NCI-H446 treated with DMSO at 0.1 percent for 48 hours (cell line): ENCODE measurements around the gene SYTL2.
"Not testable (repeated sequence)": the region's sequence is repeated elsewhere in the genome, so short reads cannot be mapped to it uniquely, and the experiment has no call there.

Source experiments
- DNase-seq: peaks from one replicate; lab custom pipeline; 2025; lab: John Stamatoyannopoulos, UW

SYTL2 gene

DNA sequence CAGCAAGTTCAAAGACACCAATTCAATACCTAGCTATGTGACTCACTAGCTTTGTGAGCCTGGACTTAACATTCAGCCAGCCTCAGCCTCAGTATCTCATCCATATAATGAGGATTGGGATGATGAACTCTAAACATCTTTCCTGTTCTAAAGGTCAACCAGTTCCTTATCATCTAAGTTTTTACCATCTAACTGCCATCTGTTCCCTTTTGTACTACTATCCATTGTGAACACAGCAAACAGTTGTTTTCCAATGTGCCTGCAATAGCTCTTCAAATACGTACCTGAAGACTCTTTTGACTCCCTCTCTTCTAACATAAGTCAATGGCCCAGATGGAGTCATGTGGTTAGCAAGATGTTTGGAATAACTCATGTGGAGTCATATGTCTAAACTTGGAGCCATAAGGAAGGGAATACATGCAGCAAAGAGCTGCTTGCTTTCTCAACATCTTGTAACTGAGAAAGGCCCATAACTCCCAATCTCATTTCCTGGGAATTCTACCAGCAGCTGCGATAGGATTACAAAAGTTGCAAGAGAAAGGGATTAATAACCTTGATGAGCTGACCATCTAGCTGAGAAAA lies 19.4 kb downstream of the SYTL2 start:
- no peak for DNase-seq

- DNase-seq = no peak
Observed at GRCh38 chr11:85787809-85788760, 22.9 kb downstream of the SYTL2 start.

DNA sequence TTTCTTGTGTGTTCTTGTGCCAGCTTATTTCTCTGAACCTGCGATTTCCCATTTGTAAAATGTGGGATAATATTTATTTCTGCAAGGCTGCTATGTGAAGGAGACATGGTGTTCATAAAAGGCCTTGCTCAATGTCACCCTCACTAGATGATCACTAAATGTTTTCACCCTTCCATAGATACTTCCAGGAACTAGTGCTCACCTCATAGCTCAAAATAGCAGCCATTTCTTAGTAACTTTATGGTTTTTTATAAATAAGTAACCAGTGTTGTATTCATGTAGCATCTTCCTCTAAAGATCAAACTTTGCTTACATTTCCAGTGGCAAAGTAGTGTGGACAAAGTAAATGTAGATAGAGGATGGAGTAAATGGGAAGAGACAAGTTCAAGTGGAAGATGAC lies 23.8 kb downstream of the SYTL2 start:
- DNase-seq = no peak

DNA sequence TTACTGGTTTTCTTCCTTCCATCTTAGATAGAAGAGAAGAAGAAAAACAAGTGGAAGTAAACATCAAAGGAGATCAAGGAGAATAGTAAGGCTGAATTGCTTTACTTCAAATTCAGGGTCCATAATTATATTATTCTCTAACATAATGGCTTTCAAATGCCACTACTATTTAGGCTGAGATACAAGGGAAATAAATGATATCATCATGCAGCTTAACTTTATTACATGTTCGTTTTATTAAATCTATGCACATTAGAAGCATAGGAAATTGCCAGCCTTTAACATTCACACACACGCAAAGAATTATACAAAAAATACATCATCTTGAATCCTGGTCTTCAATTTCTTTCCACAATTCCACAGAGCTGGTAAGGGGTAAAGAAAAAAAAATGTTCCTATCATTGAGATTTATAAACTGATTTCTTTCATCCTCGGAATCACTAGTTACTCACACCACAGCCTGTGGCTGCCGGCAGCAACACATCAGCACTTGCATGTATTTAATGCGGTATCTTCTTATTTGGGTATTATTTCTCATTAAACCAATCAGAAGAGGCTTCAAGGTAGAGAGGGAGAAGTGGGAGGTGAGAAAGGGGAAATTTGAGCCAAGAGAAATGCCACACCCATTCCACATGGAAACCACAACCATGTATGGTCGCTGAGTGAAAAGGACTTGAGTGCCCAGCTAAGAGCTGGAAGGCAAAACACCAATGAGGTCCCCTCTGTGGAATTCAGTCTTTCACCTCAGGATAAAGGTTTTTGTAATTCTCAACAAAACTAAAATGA lies 26.3 kb downstream of the SYTL2 start:
- no peak for DNase-seq

DNA sequence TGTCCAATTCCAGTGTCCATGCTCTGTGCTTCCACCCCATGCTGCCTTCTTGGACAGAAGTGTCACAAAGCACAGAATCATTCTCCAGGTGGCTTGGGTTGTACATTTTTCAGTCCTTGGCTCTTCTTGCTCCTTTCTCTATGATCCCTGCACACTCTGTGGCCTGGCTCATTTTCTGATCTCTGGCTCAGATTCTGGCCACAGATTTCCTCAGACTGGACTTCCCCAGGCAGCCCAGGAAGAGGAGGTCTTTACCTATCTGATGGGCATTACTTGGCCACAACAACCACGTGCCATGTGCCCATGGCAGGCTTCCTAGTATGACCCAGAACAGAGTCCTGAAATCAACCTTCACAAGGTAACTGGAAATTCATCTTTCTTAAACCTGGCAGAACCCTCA lies 27.2 kb downstream of the SYTL2 start:
- DNase-seq = no peak

- DNase-seq = not testable (repeated sequence)
Observed at GRCh38 chr11:85780780-85781517, 30.0 kb downstream of the SYTL2 start.

GRCh38 chr11:85779956-85780640 lies 30.8 kb downstream of the SYTL2 start:
- DNase-seq = no peak

DNA sequence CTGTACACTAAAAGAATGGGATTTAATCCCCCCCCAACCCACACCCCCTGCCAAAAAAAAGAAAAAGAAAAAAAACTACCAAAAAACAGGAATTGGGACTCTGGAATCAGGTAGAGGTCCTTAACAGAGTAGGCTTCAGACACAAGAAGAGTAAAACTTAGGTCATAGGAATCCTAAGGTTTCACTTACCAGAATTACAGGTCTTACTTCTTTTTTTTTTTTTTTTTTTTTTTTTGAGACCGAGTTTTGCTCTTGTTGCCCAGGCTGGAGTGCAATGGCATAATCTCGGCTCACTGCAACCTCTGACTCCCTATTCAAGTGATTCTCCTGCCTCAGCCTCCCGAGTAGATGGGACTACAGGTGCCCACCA lies 33.4 kb downstream of the SYTL2 start:
- not testable (repeated sequence) for DNase-seq

GRCh38 chr11:85776951-85777602 lies 33.9 kb downstream of the SYTL2 start:
- DNase-seq = no peak

DNA sequence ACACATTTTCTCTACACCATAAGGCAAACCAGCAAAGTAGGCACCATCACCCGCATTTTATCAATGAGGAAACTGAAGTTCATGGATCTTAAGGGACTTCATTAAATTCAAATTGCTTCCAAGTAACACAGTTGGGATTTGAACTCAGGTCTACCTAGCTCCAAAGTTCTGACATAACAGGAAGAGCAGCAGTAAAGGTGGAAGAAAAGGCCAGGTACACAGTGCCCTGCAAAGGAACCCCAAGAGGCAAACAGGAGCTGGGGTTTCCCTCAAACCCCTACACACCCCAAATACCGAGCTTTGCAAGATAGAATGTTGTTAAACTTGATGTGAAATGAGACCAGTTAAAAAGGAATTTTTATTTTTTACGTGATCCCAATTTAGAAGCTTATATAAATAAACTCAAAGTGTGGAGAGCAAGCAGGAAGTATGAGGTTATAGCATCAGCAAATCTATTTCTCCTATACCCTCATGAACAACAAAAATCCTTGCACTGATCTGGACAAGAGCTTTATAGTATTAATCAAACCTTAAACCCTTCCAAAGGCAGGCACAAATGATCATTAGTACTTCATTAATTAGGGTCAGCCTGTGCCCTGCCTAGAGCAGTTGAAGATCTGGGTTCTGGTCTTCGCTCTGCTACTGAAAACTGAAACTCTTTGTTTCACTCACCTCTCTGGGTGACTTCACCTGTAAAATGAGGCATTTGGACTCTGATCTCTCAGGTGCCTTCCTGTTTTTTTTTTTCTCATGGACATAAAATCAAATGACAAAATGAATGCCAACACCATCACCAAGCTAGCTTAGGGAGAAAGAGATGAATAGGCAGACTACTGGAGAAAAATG lies 36.5 kb downstream of the SYTL2 start:
- no peak for DNase-seq

GRCh38 chr11:85772695-85773094 lies 38.2 kb downstream of the SYTL2 start:
- DNase-seq = no peak

DNA sequence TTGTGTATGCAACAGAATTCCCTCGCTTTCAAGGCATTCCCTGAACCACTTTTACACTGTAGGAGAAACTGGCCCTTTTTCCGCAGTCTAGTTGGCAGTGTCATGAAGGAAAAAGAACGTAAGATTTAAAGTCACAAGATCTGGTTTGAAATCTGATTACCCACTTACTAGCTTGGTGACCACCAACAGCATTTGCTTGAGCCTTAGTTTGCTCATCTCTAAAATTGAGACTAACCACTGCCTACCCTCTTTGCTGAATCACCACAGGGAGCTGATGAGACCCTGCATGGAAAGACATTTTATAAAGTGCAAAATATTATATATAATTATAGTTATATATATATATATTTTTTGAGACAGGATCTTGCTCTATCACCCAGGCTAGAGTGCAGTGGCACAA lies 39.4 kb downstream of the SYTL2 start:
- no peak for DNase-seq

GRCh38 chr11:85769771-85770170 lies 41.2 kb downstream of the SYTL2 start:
- no peak for DNase-seq

- no peak for DNase-seq
Observed at GRCh38 chr11:85768473-85769146, 42.3 kb downstream of the SYTL2 start.

DNA sequence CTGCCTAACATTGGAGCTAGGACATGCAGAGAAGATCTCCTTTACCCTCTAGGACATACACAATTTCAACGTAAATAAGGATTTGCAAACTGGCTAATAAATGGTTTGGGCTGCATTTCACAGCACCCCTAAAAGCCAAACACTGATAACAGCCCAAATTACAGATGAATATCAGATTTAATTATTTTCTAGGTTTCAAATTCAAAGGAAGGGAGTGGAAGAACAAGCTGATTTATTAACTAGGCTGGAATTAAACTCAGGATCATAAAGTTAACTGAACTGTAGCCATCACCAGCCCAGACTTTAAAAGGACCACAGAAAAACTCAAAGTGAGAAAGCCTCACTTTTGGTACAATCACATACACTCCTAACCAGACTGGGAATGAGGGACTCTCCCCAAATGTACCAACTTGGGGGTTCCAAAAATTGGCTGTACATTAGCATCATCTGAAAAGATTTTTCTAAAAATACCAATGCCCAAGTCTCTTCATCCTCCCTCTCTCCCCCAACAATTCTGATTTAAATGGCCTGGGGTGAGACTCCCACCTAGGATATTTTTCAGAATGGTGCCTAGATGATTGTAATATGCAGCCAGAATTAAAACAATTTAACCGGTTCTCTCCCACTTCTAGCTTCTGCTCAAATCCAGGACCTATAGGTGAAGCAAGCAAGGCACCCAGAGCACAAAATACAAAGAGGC lies 43.5 kb downstream of the SYTL2 start:
- DNase-seq = no peak

- no peak for DNase-seq
Observed at GRCh38 chr11:85766721-85767161, 44.2 kb downstream of the SYTL2 start.

DNA sequence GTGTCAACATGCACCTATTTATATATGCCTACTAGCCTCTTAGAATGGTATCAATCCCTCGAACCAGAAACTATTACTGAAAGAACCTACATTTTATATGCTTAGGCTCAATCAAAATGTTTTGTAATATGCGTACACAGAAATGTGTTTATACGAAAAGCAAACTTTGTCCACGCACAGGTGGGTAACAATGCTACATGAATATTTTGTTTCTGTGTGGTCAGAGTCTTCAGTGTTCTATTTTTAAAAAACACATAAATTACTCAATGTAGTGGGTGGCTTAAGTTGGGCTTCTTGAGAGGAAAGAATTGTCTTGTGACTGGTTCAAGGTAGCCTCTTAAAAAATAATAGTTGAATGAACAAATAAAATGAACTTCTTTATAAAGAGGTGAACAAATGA lies 46.1 kb downstream of the SYTL2 start:
- no peak for DNase-seq

DNA sequence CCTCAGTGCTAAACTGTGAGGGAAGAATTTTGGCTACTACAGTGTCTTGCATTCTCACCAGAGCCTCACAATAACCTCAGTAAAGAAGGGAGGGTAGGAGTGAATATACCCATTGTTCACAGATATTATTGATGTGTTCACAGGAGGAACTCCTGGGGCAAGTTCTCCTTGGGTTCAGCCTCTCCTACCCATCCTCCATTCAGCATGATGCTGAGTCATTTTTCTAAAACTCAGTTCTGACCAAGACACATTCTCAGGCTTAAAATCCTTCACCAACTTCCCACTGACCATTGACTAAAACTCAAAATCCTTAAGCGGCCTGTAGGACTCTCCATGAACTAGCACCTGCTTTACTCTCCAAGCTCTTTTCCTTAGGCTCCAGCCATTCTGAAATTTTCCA lies 48.7 kb downstream of the SYTL2 start:
- DNase-seq = no peak

DNA sequence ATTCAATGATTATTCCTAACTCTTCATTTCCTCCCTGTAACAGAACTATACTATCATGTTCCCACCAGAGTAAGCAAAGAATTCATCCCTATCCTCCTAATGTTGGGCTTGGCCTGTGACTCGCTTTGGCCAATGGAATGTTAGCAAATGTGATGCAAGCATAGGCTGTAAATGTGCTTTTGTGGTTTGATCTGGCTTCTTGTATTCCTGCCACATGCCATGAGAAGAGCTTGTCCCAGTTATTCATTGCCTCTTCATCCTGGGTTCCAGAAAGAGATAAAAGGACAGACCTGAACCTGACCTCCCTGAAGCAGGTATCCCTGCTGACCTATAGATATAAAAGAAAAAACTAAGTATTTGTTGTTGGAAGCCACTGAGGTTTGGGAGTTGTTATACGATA lies 51.0 kb downstream of the SYTL2 start:
- DNase-seq = no peak
